Activated T-helper 2 cell treated with anti-CD3 and anti-CD28 coated beads, Interferon-gamma antibody, Interleukin-2, Interleukin-4, amounts not matched to agents 10 μg/mL and 5 μg/mL and 100 μg/mL, durations not matched to agents 14 hours and 24 hours and 36 hours (primary cell): Measurements from ENCODE around the gene PAPPA2. TPM values are rescaled to one million over a fixed set of nuclear protein-coding genes. Genes with fewer than 3 reads are reported as not detected.

Source experiments
- DNase-seq: peaks from one replicate; pipeline ENCODE4 v3.0.0; 2021; ENCODE audit warnings: low spot score
- H3K27ac Mint-ChIP-seq: one replicate; pipeline ENCODE4 v1.8.0; 2021; ENCODE audit warnings: mixed read lengths
- H3K27me3 Mint-ChIP-seq: one replicate; pipeline ENCODE4 v1.8.0; 2021; ENCODE audit warnings: low read depth, mixed read lengths
- H3K36me3 Mint-ChIP-seq: one replicate; pipeline ENCODE4 v1.8.0; 2021; ENCODE audit warnings: low read depth, mixed read lengths
- H3K4me1 Mint-ChIP-seq: one replicate; pipeline ENCODE4 v1.8.0; 2021; ENCODE audit warnings: low read depth, mixed read lengths
- H3K4me3 Mint-ChIP-seq: one replicate; pipeline ENCODE4 v1.8.0; 2021; ENCODE audit warnings: low read depth, mild to moderate bottlenecking, moderate library complexity, mixed read lengths
- H3K9me3 Mint-ChIP-seq: one replicate; pipeline ENCODE4 v1.8.0; 2021; ENCODE audit warnings: mixed read lengths
- intact Hi-C: fragments of 100-400 bp; cut with micrococcal nuclease; formaldehyde crosslinking; loops from one replicate; pipeline ENCODE4 v1.15.1; 2023
- total RNA-seq: library from RNA; stranded (reverse); gene quantifications from 2 replicates; pipeline ENCODE4 v1.2.3, GENCODE V29; 2022

Gene PAPPA2
- total RNA-seq, 1 donor from 2014 or later: 0.05 TPM

- H3K4me1 Mint-ChIP-seq: no peaks in the 10 kb centered on the region
Measured at GRCh38 chr1:176802316-176802715, 339.3 kb downstream of the PAPPA2 start.

GRCh38 chr1:176803042-176803441 is 340.1 kb downstream of the PAPPA2 start:
- H3K9me3 Mint-ChIP-seq: no peaks in the 10 kb centered on the region
- H3K36me3 Mint-ChIP-seq: no peaks in the 10 kb centered on the region
- no peak for DNase-seq
- intact Hi-C loops: no loop called here
- H3K4me3 Mint-ChIP-seq: no peak overlapping the region
- H3K4me1 Mint-ChIP-seq: no peaks in the 10 kb centered on the region
- H3K27ac Mint-ChIP-seq: no peak overlapping the region
- no peaks in the 10 kb centered on the region for H3K27me3 Mint-ChIP-seq

More at GRCh38 chr1:176802316-176802715, 339.3 kb downstream of the PAPPA2 start:
- Mint-ChIP-seq H3K27me3 (no peaks in the 10 kb centered on the region), H3K27ac (no peak overlapping the region), H3K9me3 (no peaks in the 10 kb centered on the region), H3K36me3 (no peaks in the 10 kb centered on the region), H3K4me3 (no peak overlapping the region)
- no peak for DNase-seq
- intact Hi-C loops: no loop called here

GRCh38 chr1:176803596-176803995 is 340.6 kb downstream of the PAPPA2 start:
- Mint-ChIP-seq H3K27ac (no peak overlapping the region), H3K27me3 (no peaks in the 10 kb centered on the region), H3K9me3 (no peaks in the 10 kb centered on the region), H3K4me3 (no peak overlapping the region), H3K36me3 (no peaks in the 10 kb centered on the region), H3K4me1 (no peaks in the 10 kb centered on the region)
- intact Hi-C loops: no loop called here
- DNase-seq: no peak

- no peaks in the 10 kb centered on the region for H3K4me1 Mint-ChIP-seq
- no peaks in the 10 kb centered on the region for H3K36me3 Mint-ChIP-seq
- intact Hi-C loops: no loop called here
- H3K27ac Mint-ChIP-seq: no peak overlapping the region
- H3K4me3 Mint-ChIP-seq: no peak overlapping the region
- no peak for DNase-seq
- no peaks in the 10 kb centered on the region for H3K27me3 Mint-ChIP-seq
- no peaks in the 10 kb centered on the region for H3K9me3 Mint-ChIP-seq
Measured at GRCh38 chr1:176809292-176809691, 346.3 kb downstream of the PAPPA2 start.

GRCh38 chr1:176811511-176812288 is 348.7 kb downstream of the PAPPA2 start:
- Mint-ChIP-seq H3K27me3 (no peaks in the 10 kb centered on the region), H3K27ac (no peak overlapping the region), H3K9me3 (no peaks in the 10 kb centered on the region), H3K4me3 (no peak overlapping the region), H3K36me3 (no peaks in the 10 kb centered on the region), H3K4me1 (no peaks in the 10 kb centered on the region)
- intact Hi-C loops: no loop called here
- no peak for DNase-seq

GRCh38 chr1:176815621-176816020 is 352.6 kb downstream of the PAPPA2 start:
- Mint-ChIP-seq H3K9me3 (no peaks in the 10 kb centered on the region), H3K4me1 (no peaks in the 10 kb centered on the region), H3K36me3 (no peaks in the 10 kb centered on the region), H3K27me3 (no peaks in the 10 kb centered on the region), H3K4me3 (no peak overlapping the region), H3K27ac (no peak overlapping the region)
- no peak for DNase-seq
- intact Hi-C loops: no loop called here

- no peaks in the 10 kb centered on the region for H3K27me3 Mint-ChIP-seq
- DNase-seq: no peak
- no peaks in the 10 kb centered on the region for H3K36me3 Mint-ChIP-seq
- intact Hi-C loops: no loop called here
- H3K4me3 Mint-ChIP-seq: no peak overlapping the region
- H3K4me1 Mint-ChIP-seq: no peaks in the 10 kb centered on the region
- no peaks in the 10 kb centered on the region for H3K9me3 Mint-ChIP-seq
- H3K27ac Mint-ChIP-seq: no peak overlapping the region
Measured at GRCh38 chr1:176816232-176816631, 353.3 kb downstream of the PAPPA2 start.

- DNase-seq: no peak
- Mint-ChIP-seq H3K4me3 (no peak overlapping the region), H3K4me1 (no peaks in the 10 kb centered on the region), H3K36me3 (no peaks in the 10 kb centered on the region), H3K27ac (no peak overlapping the region), H3K9me3 (no peaks in the 10 kb centered on the region), H3K27me3 (no peaks in the 10 kb centered on the region)
- intact Hi-C loops: no loop called here
Measured at GRCh38 chr1:176820391-176821031, 357.5 kb downstream of the PAPPA2 start.

GRCh38 chr1:176826265-176826664 is 363.3 kb downstream of the PAPPA2 start:
- DNase-seq: no peak
- no peak overlapping the region for H3K4me3 Mint-ChIP-seq
- no peaks in the 10 kb centered on the region for H3K4me1 Mint-ChIP-seq
- H3K27me3 Mint-ChIP-seq: no peaks in the 10 kb centered on the region
- intact Hi-C loops: no loop called here
- H3K9me3 Mint-ChIP-seq: no peaks in the 10 kb centered on the region
- H3K36me3 Mint-ChIP-seq: no peaks in the 10 kb centered on the region
- no peak overlapping the region for H3K27ac Mint-ChIP-seq

GRCh38 chr1:176829261-176829660 is 366.3 kb downstream of the PAPPA2 start:
- H3K36me3 Mint-ChIP-seq: no peaks in the 10 kb centered on the region
- intact Hi-C loops: no loop called here
- no peaks in the 10 kb centered on the region for H3K4me1 Mint-ChIP-seq
- no peak for DNase-seq
- H3K27me3 Mint-ChIP-seq: no peaks in the 10 kb centered on the region
- no peak overlapping the region for H3K27ac Mint-ChIP-seq
- no peak overlapping the region for H3K4me3 Mint-ChIP-seq
- H3K9me3 Mint-ChIP-seq: no peaks in the 10 kb centered on the region

GRCh38 chr1:176831150-176831549 is 368.2 kb downstream of the PAPPA2 start:
- no peak for DNase-seq
- H3K27ac Mint-ChIP-seq: no peak overlapping the region

GRCh38 chr1:176837708-176838107 is 374.7 kb downstream of the PAPPA2 start:
- Mint-ChIP-seq H3K36me3 (no peaks in the 10 kb centered on the region), H3K4me1 (no peaks in the 10 kb centered on the region), H3K27ac (no peak overlapping the region), H3K4me3 (no peak overlapping the region), H3K9me3 (no peaks in the 10 kb centered on the region), H3K27me3 (no peaks in the 10 kb centered on the region)
- no peak for DNase-seq
- intact Hi-C loops: no loop called here

More at GRCh38 chr1:176831150-176831549, 368.2 kb downstream of the PAPPA2 start:
- intact Hi-C loops: no loop called here
- Mint-ChIP-seq H3K4me1 (no peaks in the 10 kb centered on the region), H3K27me3 (no peaks in the 10 kb centered on the region), H3K36me3 (no peaks in the 10 kb centered on the region), H3K4me3 (no peak overlapping the region), H3K9me3 (no peaks in the 10 kb centered on the region)

- no peak for DNase-seq
- Mint-ChIP-seq H3K36me3 (no peaks in the 10 kb centered on the region), H3K27ac (no peak overlapping the region), H3K9me3 (no peaks in the 10 kb centered on the region), H3K4me3 (no peak overlapping the region), H3K27me3 (no peaks in the 10 kb centered on the region), H3K4me1 (no peaks in the 10 kb centered on the region)
- intact Hi-C loops: no loop called here
Measured at GRCh38 chr1:176838276-176838995, 375.5 kb downstream of the PAPPA2 start.
